Measurements from ENCODE around the gene KIF27. TPM values are rescaled to one million over a fixed set of nuclear protein-coding genes. Genes with fewer than 3 reads are reported as not detected.
"Not testable (repeated sequence)": the region's sequence is repeated elsewhere in the genome, so short reads cannot be mapped to it uniquely, and the experiment has no call there.

Gene KIF27
- total and polyA plus RNA-seq, 9 donors: 1.5 to 16.2 (median 8.8) TPM

- 60 to 100% (median 100%) methylated on average over 1 of the region's 1 CpG for WGBS, 3 donors
- intact Hi-C loops (cut with DNase I): loop anchor here in 1 of 4 donors (10.0 kb wide), 1 partner anchor 47 kb away; no protein-coding TSS in a partner anchor
- Histone ChIP-seq H3K9me3 (no peaks in the 10 kb centered on the region), H3K27ac (no peak overlapping the region), H3K4me3 (no peak overlapping the region), H3K27me3 (no peaks in the 10 kb centered on the region), H3K36me3 (no peaks in the 10 kb centered on the region), H3K4me1 (ENCODE audit: insufficient read depth) (no peaks in the 10 kb centered on the region)
- DNase-seq: no peak
- TF ChIP-seq POLR2A (IDR thresholded peaks at IDR 0.05) (no peak), CTCF (IDR thresholded peaks at IDR 0.05) (no peak), EP300 (IDR thresholded peaks at IDR 0.05) (no peak)
These were observed 6.4 kb upstream of the KIF27 start for GRCh38 chr9:83927591-83927990.

- peak in 2 of 5 donors; percentile 45 to 65 for DNase-seq
- intact Hi-C loops (cut with DNase I): loop anchor here in 1 of 4 donors (10.0 kb wide), 1 partner anchor 54 kb away; no protein-coding TSS in a partner anchor
- no peaks in the 10 kb centered on the region for H3K9me3 ChIP-seq
- peak overlapping the region; percentile 99 for H3K4me3 ChIP-seq
- peak overlapping the region; percentile 84 to 90 for H3K27ac ChIP-seq
- no peak for TF ChIP-seq POLR2A (IDR thresholded peaks at IDR 0.05)
- no peak for TF ChIP-seq EP300 (IDR thresholded peaks at IDR 0.05)
- no peak for TF ChIP-seq CTCF (IDR thresholded peaks at IDR 0.05)
- peaks cover 1% of the 10 kb centered on the region for H3K4me1 ChIP-seq (ENCODE audit: insufficient read depth)
- H3K27me3 ChIP-seq: no peaks in the 10 kb centered on the region
- no peaks in the 10 kb centered on the region for H3K36me3 ChIP-seq
- WGBS, 3 donors: 2 to 3% (median 2%) methylated on average over 16 of the region's 16 CpGs
These were observed 734 bp downstream of the KIF27 start for GRCh38 chr9:83920469-83920926.

- H3K4me1 ChIP-seq (ENCODE audit: insufficient read depth): peaks cover 1% of the 10 kb centered on the region
- no peaks in the 10 kb centered on the region for H3K27me3 ChIP-seq
- no peak overlapping the region for H3K4me3 ChIP-seq
- no peak for TF ChIP-seq EP300 (IDR thresholded peaks at IDR 0.05)
- no peak for TF ChIP-seq CTCF (IDR thresholded peaks at IDR 0.05)
- no peak for TF ChIP-seq POLR2A (IDR thresholded peaks at IDR 0.05)
- intact Hi-C loops (cut with DNase I): no loop called here
- no peaks in the 10 kb centered on the region for H3K36me3 ChIP-seq
- no peak for DNase-seq
- H3K9me3 ChIP-seq: no peaks in the 10 kb centered on the region
- WGBS, 3 donors: 92 to 100% (median 95%) methylated on average over 1 of the region's 1 CpG
- no peak overlapping the region for H3K27ac ChIP-seq
These were observed 2.1 kb downstream of the KIF27 start for GRCh38 chr9:83919111-83919510.

- H3K9me3 ChIP-seq; H3K4me1 ChIP-seq (ENCODE audit: insufficient read depth); H3K36me3 ChIP-seq; H3K27me3 ChIP-seq; DNase-seq; H3K4me3 ChIP-seq; H3K27ac ChIP-seq: not testable (repeated sequence)
- 26 to 28% (median 28%) methylated on average over 3 of the region's 3 CpGs for WGBS, 3 donors
- TF ChIP-seq CTCF (IDR thresholded peaks at IDR 0.05): peak in 2 of 3 donors; percentile 10 to 26
- intact Hi-C loops (cut with DNase I): loop anchor here in 1 of 4 donors (5.0 kb wide), 1 partner anchor 290 kb away; the partner anchor contains the start of gene IDNK
These were observed 9.0 kb downstream of the KIF27 start for GRCh38 chr9:83912194-83912593.

Data from ovary (tissue), 9 donors.